Endothelial cell of umbilical vein (primary cell): ENCODE measurements around the gene RGR.

Experiments used
- JUN ChIP-seq: IDR thresholded peaks from 2 replicates; pipeline ENCODE4 v1.6.1; 2011; ENCODE audit warnings: borderline replicate concordance, low read depth; ENCODE audit not compliant: insufficient read length, insufficient read depth
- MYC ChIP-seq: IDR thresholded peaks from one replicate; pipeline ENCODE4 v1.6.1; 2011; ENCODE audit warnings: mild to moderate bottlenecking, low read depth, low read length

DNA sequence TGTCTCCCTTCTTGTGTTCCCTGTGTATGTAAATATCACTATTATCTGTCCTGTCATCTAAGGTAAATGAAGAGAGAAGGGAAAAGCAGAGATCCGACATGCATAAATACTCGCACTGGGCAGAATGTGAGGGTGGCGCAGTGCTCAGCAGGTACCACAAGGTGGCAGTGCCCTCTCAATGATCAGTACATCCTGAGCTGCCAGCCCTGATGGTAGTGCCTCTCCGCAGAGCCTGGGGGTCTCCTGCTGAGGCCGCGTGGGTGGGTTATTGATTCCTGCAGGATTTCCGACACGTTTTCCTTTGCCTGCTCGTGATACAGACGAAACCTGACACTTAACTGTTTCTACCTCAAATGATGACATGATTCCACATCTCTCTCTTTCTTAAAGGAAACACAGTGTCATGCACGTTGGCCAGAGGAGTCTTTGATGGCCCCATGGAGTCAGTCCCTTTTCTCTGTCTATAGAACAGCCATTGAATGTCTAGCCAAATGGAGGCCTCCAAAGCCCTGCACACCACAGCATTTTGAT lies 19.8 kb downstream of the RGR start:
- TF ChIP-seq JUN (no peak), MYC (no peak)
